ENCODE data around the gene TAX1BP1. TPM values are rescaled to one million over a fixed set of nuclear protein-coding genes. Genes with fewer than 3 reads are reported as not detected.
"Not testable (repeated sequence)": the region's sequence is repeated elsewhere in the genome, so short reads cannot be mapped to it uniquely, and the experiment has no call there.

TAX1BP1 gene
- total RNA-seq, 1 donor: 112 TPM

GRCh38 chr7:27737178-27737577, 2.8 kb upstream of the TAX1BP1 start:
- no peaks in the 10 kb centered on the region for H3K36me3 ChIP-seq (ENCODE audit: insufficient read depth, low read length)
- DNase-seq (ENCODE audit: insufficient read length, low spot score, missing footprints): no peak
- H3K4me1 ChIP-seq (ENCODE audit: insufficient read depth, low read length): peaks cover 13% of the 10 kb centered on the region
- no peak for TF ChIP-seq CTCF (IDR thresholded peaks at IDR 0.05; ENCODE audit: extremely low read depth, low read depth, low read length)
- H2AFZ ChIP-seq (ENCODE audit: low read length): no peak overlapping the region
- H3K9me3 ChIP-seq (ENCODE audit: low read depth, low read length): no peaks in the 10 kb centered on the region
- no peak overlapping the region for H3K4me3 ChIP-seq (ENCODE audit: insufficient read depth, low read length)
- peaks cover 8% of the 10 kb centered on the region for H4K20me1 ChIP-seq (ENCODE audit: insufficient read depth, low read length)
- H3K79me2 ChIP-seq (ENCODE audit: insufficient read depth, low read length): peaks cover 21% of the 10 kb centered on the region
- H3K4me2 ChIP-seq (ENCODE audit: insufficient read depth, low read length): no peak overlapping the region
- H3K27me3 ChIP-seq (ENCODE audit: insufficient read depth, low read length): no peaks in the 10 kb centered on the region
- no peak overlapping the region for H3K27ac ChIP-seq (ENCODE audit: low read depth, low read length)

DNA sequence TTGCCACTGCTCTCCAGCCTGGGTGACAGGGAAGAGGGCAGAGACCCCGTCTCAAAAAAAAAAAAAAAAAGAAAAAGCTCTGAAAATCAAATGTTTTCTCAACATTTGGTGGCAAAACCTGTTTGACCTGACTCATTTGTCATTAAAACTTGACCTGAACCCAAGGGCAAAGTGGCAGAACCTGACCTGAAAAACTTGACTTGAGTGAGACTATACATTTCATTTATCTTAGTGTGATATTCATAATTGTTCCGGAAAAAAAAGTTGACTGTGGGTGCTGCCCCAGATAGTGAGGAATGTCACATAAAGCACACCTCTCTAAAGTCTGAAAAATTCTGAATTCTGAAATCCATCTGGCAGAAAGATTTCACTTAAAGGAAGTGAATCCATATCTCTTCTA, 2.3 kb upstream of the TAX1BP1 start:
- no peak for TF ChIP-seq CTCF (IDR thresholded peaks at IDR 0.05; ENCODE audit: extremely low read depth, low read depth, low read length)
- no peak overlapping the region for H2AFZ ChIP-seq (ENCODE audit: low read length)
- H3K9me3 ChIP-seq (ENCODE audit: low read depth, low read length): no peaks in the 10 kb centered on the region
- no peak for DNase-seq (ENCODE audit: insufficient read length, low spot score, missing footprints)
- no peak overlapping the region for H3K4me2 ChIP-seq (ENCODE audit: insufficient read depth, low read length)
- peaks cover 13% of the 10 kb centered on the region for H3K4me1 ChIP-seq (ENCODE audit: insufficient read depth, low read length)
- peaks cover 25% of the 10 kb centered on the region for H3K79me2 ChIP-seq (ENCODE audit: insufficient read depth, low read length)
- peaks cover 8% of the 10 kb centered on the region for H4K20me1 ChIP-seq (ENCODE audit: insufficient read depth, low read length)
- no peaks in the 10 kb centered on the region for H3K36me3 ChIP-seq (ENCODE audit: insufficient read depth, low read length)
- no peak overlapping the region for H3K27ac ChIP-seq (ENCODE audit: low read depth, low read length)
- no peaks in the 10 kb centered on the region for H3K27me3 ChIP-seq (ENCODE audit: insufficient read depth, low read length)
- no peak overlapping the region for H3K4me3 ChIP-seq (ENCODE audit: insufficient read depth, low read length)

GRCh38 chr7:27739301-27739908, 557 bp upstream of the TAX1BP1 start:
- H3K27me3 ChIP-seq (ENCODE audit: insufficient read depth, low read length): no peaks in the 10 kb centered on the region
- H2AFZ ChIP-seq (ENCODE audit: low read length): peak overlapping the region; percentile 94
- H4K20me1 ChIP-seq (ENCODE audit: insufficient read depth, low read length): peaks cover 10% of the 10 kb centered on the region
- peak; percentile 4 for TF ChIP-seq CTCF (IDR thresholded peaks at IDR 0.05; ENCODE audit: extremely low read depth, low read depth, low read length)
- H3K36me3 ChIP-seq (ENCODE audit: insufficient read depth, low read length): no peaks in the 10 kb centered on the region
- peaks cover 37% of the 10 kb centered on the region for H3K79me2 ChIP-seq (ENCODE audit: insufficient read depth, low read length)
- DNase-seq (ENCODE audit: insufficient read length, low spot score, missing footprints): peak; percentile 79
- H3K9me3 ChIP-seq (ENCODE audit: low read depth, low read length): no peaks in the 10 kb centered on the region
- H3K4me2 ChIP-seq (ENCODE audit: insufficient read depth, low read length): peak overlapping the region; percentile 98
- H3K27ac ChIP-seq (ENCODE audit: low read depth, low read length): peak overlapping the region; percentile 99
- peak overlapping the region; percentile 100 for H3K4me3 ChIP-seq (ENCODE audit: insufficient read depth, low read length)
- H3K4me1 ChIP-seq (ENCODE audit: insufficient read depth, low read length): peaks cover 14% of the 10 kb centered on the region

DNA sequence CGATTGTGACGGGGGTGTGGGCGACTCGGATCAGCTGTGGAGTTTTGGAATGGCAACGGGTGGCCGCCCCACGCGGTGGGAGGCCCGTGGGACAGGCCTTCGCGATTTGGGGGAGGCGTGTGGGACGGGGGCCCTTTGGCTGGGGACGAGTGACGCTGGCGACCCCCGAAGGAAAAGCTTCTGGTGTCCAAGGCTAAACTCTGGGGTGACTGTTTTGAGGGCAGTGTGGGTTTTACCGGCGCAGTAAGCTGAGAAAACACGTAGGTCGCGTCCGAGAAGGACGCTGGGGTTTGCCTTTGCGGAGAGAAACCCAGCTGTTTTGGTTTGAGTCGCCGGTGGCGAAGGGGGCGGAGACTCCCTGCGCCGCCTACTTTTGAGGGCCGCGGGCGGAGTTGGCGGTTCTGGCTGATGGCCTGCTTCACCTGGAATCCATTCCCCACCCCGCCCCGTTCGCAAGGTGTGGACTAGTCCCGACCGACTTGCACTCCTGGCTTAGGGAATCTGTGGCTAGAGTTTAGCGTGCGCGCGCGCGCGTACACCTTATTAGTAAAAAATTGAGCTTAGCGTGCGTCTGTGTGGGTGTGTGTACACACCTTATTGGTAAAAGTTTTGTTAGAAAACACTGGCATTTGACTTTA, 606 bp downstream of the TAX1BP1 start:
- peak overlapping the region; percentile 94 for H2AFZ ChIP-seq (ENCODE audit: low read length)
- no peaks in the 10 kb centered on the region for H3K36me3 ChIP-seq (ENCODE audit: insufficient read depth, low read length)
- H3K9me3 ChIP-seq (ENCODE audit: low read depth, low read length): no peaks in the 10 kb centered on the region
- DNase-seq (ENCODE audit: insufficient read length, low spot score, missing footprints): peak; percentile 86
- H3K4me1 ChIP-seq (ENCODE audit: insufficient read depth, low read length): peaks cover 23% of the 10 kb centered on the region
- H3K27me3 ChIP-seq (ENCODE audit: insufficient read depth, low read length): no peaks in the 10 kb centered on the region
- H4K20me1 ChIP-seq (ENCODE audit: insufficient read depth, low read length): peaks cover 13% of the 10 kb centered on the region
- peak overlapping the region; percentile 99 for H3K27ac ChIP-seq (ENCODE audit: low read depth, low read length)
- H3K4me2 ChIP-seq (ENCODE audit: insufficient read depth, low read length): peak overlapping the region; percentile 98
- H3K79me2 ChIP-seq (ENCODE audit: insufficient read depth, low read length): peaks cover 47% of the 10 kb centered on the region
- H3K4me3 ChIP-seq (ENCODE audit: insufficient read depth, low read length): peak overlapping the region; percentile 100
- no peak for TF ChIP-seq CTCF (IDR thresholded peaks at IDR 0.05; ENCODE audit: extremely low read depth, low read depth, low read length)

DNA sequence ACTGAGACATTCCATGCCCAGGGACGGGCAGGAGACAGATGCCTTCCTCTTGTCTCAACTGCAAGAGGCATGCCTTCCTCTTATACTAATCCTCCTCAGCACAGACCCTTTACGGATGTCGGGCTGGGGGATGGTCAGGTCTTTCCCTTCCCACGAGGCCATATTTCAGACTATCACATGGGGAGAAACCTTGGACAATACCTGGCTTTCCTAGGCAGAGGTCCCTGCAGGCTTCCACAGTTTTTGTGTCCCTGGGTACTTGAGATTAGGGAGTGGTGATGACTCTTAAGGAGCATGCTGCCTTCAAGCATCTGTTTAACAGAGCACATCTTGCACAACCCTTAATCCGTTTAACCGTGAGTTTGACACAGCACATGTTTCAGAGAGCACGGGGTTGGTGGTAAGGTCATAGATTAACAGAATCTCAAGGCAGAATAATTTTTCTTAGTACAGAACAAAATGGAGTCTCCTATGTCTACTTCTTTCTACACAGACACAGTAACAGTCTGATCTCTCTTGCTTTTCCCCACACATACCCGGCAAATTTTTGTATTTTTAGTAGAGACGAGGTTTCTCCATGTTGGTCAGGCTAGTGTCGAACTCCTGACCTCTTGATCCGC, 2.2 kb downstream of the TAX1BP1 start:
- not testable (repeated sequence) for H2AFZ ChIP-seq (ENCODE audit: low read length); H3K9me3 ChIP-seq (ENCODE audit: low read depth, low read length); DNase-seq (ENCODE audit: insufficient read length, low spot score, missing footprints); H3K4me2 ChIP-seq (ENCODE audit: insufficient read depth, low read length); H3K36me3 ChIP-seq (ENCODE audit: insufficient read depth, low read length); H3K27ac ChIP-seq (ENCODE audit: low read depth, low read length); H3K4me3 ChIP-seq (ENCODE audit: insufficient read depth, low read length); H3K27me3 ChIP-seq (ENCODE audit: insufficient read depth, low read length)
- Histone ChIP-seq H4K20me1 (ENCODE audit: insufficient read depth, low read length) (peaks cover 20% of the 10 kb centered on the region), H3K79me2 (ENCODE audit: insufficient read depth, low read length) (peaks cover 64% of the 10 kb centered on the region), H3K4me1 (ENCODE audit: insufficient read depth, low read length) (peaks cover 32% of the 10 kb centered on the region)

Data from osteoblast (primary cell).